Umbilical cord (tissue), 2 donors: Measurements from ENCODE around the gene LAPTM5. TPM values are rescaled to one million over a fixed set of nuclear protein-coding genes. Genes with fewer than 3 reads are reported as not detected.
A peak's percentile ranks its signal among the peaks of the same experiment; 100 is the strongest.
"Not testable (repeated sequence)": the region's sequence is repeated elsewhere in the genome, so short reads cannot be mapped to it uniquely, and the experiment has no call there.

Source experiments
- DNase-seq: peaks from one replicate; pipeline ENCODE4 v3.0.0-alpha.2; 2015; ENCODE audit warnings: low spot score
- total RNA-seq: library from RNA; depleted of rRNA; stranded (reverse); fragments of >200 nt; gene quantifications from one replicate; pipeline ENCODE4 v1.2.3, GENCODE V29; 2014; ENCODE audit warnings: low replicate concordance; ENCODE audit not compliant: insufficient read depth

The LAPTM5 gene
- total RNA-seq, 1 donor from 2014 or later, result 14.4 TPM

- no peak for DNase-seq
Observed at GRCh38 chr1:30698401-30698981, 59.1 kb downstream of the LAPTM5 start.

- peak; percentile 84 for DNase-seq
Observed at GRCh38 chr1:30697571-30698376, 59.8 kb downstream of the LAPTM5 start.

GRCh38 chr1:30696831-30697230 is 60.7 kb downstream of the LAPTM5 start:
- no peak for DNase-seq

GRCh38 chr1:30695439-30695841 is 62.1 kb downstream of the LAPTM5 start:
- no peak for DNase-seq

GRCh38 chr1:30694280-30695175 is 63.0 kb downstream of the LAPTM5 start:
- DNase-seq, result no peak

GRCh38 chr1:30693822-30694221 is 63.8 kb downstream of the LAPTM5 start:
- no peak for DNase-seq

- DNase-seq, result no peak
Observed at GRCh38 chr1:30693366-30693765, 64.2 kb downstream of the LAPTM5 start.

GRCh38 chr1:30692948-30693301 is 64.6 kb downstream of the LAPTM5 start:
- DNase-seq, result no peak

GRCh38 chr1:30692201-30692947 is 65.2 kb downstream of the LAPTM5 start:
- no peak for DNase-seq

GRCh38 chr1:30691480-30691879 is 66.1 kb downstream of the LAPTM5 start:
- DNase-seq, result no peak

- DNase-seq, result no peak
Observed at GRCh38 chr1:30689901-30690645, 67.5 kb downstream of the LAPTM5 start.

- DNase-seq, result no peak
Observed at GRCh38 chr1:30688920-30689794, 68.4 kb downstream of the LAPTM5 start.

- not testable (repeated sequence) for DNase-seq
Observed at GRCh38 chr1:30688516-30688915, 69.1 kb downstream of the LAPTM5 start.

GRCh38 chr1:30687886-30688285 is 69.7 kb downstream of the LAPTM5 start:
- DNase-seq, result no peak

GRCh38 chr1:30686236-30686935 is 71.2 kb downstream of the LAPTM5 start:
- no peak for DNase-seq

GRCh38 chr1:30685796-30686165 is 71.8 kb downstream of the LAPTM5 start:
- no peak for DNase-seq

GRCh38 chr1:30684881-30685795 is 72.4 kb downstream of the LAPTM5 start:
- no peak for DNase-seq

- DNase-seq, result no peak
Observed at GRCh38 chr1:30684259-30684658, 73.3 kb downstream of the LAPTM5 start.
